SHP77 treated with DMSO at 0.1 percent for 48 hours (cell line): ENCODE results near the gene HAUS8.
"Not testable (repeated sequence)": the region's sequence is repeated elsewhere in the genome, so short reads cannot be mapped to it uniquely, and the experiment has no call there.

Experiments used
- DNase-seq: peaks from one replicate; lab custom pipeline; 2025; lab: John Stamatoyannopoulos, UW

The HAUS8 gene

GRCh38 chr19:17101686-17102628 is 26.7 kb upstream of the HAUS8 start:
- no peak for DNase-seq

- DNase-seq, result no peak
Observed at GRCh38 chr19:17098326-17098725, 23.1 kb upstream of the HAUS8 start.

- no peak for DNase-seq
Observed at GRCh38 chr19:17097593-17098126, 22.4 kb upstream of the HAUS8 start.

GRCh38 chr19:17095141-17095919 is 20.1 kb upstream of the HAUS8 start:
- no peak for DNase-seq

- DNase-seq, result not testable (repeated sequence)
Observed at GRCh38 chr19:17094694-17095093, 19.4 kb upstream of the HAUS8 start.

GRCh38 chr19:17092696-17093095 is 17.4 kb upstream of the HAUS8 start:
- DNase-seq, result no peak

- no peak for DNase-seq
Observed at GRCh38 chr19:17091758-17092333, 16.6 kb upstream of the HAUS8 start.

- no peak for DNase-seq
Observed at GRCh38 chr19:17090583-17090982, 15.3 kb upstream of the HAUS8 start.

- DNase-seq, result no peak
Observed at GRCh38 chr19:17088552-17088951, 13.3 kb upstream of the HAUS8 start.

GRCh38 chr19:17086834-17087233 is 11.6 kb upstream of the HAUS8 start:
- DNase-seq, result no peak

- no peak for DNase-seq
Observed at GRCh38 chr19:17086120-17086519, 10.9 kb upstream of the HAUS8 start.

- DNase-seq, result no peak
Observed at GRCh38 chr19:17081672-17082630, 6.7 kb upstream of the HAUS8 start.

GRCh38 chr19:17080440-17080801 is 5.2 kb upstream of the HAUS8 start:
- no peak for DNase-seq

- DNase-seq, result no peak
Observed at GRCh38 chr19:17079710-17080439, 4.6 kb upstream of the HAUS8 start.

GRCh38 chr19:17078920-17079709 is 3.9 kb upstream of the HAUS8 start:
- no peak for DNase-seq

- no peak for DNase-seq
Observed at GRCh38 chr19:17078036-17078919, 3.0 kb upstream of the HAUS8 start.

- no peak for DNase-seq
Observed at GRCh38 chr19:17077447-17078028, 2.3 kb upstream of the HAUS8 start.

GRCh38 chr19:17076543-17076991 is 1.3 kb upstream of the HAUS8 start:
- no peak for DNase-seq
